HG03039 (cell line): ENCODE measurements around the gene GTF2H2C.
"Not testable (repeated sequence)": the region's sequence is repeated elsewhere in the genome, so short reads cannot be mapped to it uniquely, and the experiment has no call there.

ENCODE experiments used
- ATAC-seq: cut with Tn5 transposase; IDR thresholded peaks from one replicate; pipeline ENCODE4 v1.9.1; 2021; ENCODE audit warnings: mild to moderate bottlenecking, moderate library complexity; ENCODE audit not compliant: unreplicated experiment

The GTF2H2C gene

GRCh38 chr5:69560587-69561431 is 818 bp downstream of the GTF2H2C start:
- not testable (repeated sequence) for ATAC-seq

GRCh38 chr5:69566172-69566571 is 6.2 kb downstream of the GTF2H2C start:
- not testable (repeated sequence) for ATAC-seq

- not testable (repeated sequence) for ATAC-seq
Observed at GRCh38 chr5:69568072-69568471, 8.1 kb downstream of the GTF2H2C start.

GRCh38 chr5:69583356-69583755 is 23.4 kb downstream of the GTF2H2C start:
- ATAC-seq, result not testable (repeated sequence)

GRCh38 chr5:69596114-69596840 is 36.3 kb downstream of the GTF2H2C start:
- ATAC-seq, result not testable (repeated sequence)

- peak; percentile 67 for ATAC-seq
Observed at GRCh38 chr5:69601947-69602346, 42.0 kb downstream of the GTF2H2C start.

- ATAC-seq, result not testable (repeated sequence)
Observed at GRCh38 chr5:69606839-69607238, 46.8 kb downstream of the GTF2H2C start.

- ATAC-seq, result not testable (repeated sequence)
Observed at GRCh38 chr5:69607750-69608149, 47.8 kb downstream of the GTF2H2C start.

- ATAC-seq, result not testable (repeated sequence)
Observed at GRCh38 chr5:69608861-69609496, 49.0 kb downstream of the GTF2H2C start.

- ATAC-seq, result not testable (repeated sequence)
Observed at GRCh38 chr5:69614843-69615242, 54.9 kb downstream of the GTF2H2C start.

- not testable (repeated sequence) for ATAC-seq
Observed at GRCh38 chr5:69631879-69632278, 71.9 kb downstream of the GTF2H2C start.
